ENCODE measurements around the gene ATPAF2. TPM values are rescaled to one million over a fixed set of nuclear protein-coding genes. Genes with fewer than 3 reads are reported as not detected.
"Not testable (repeated sequence)": the region's sequence is repeated elsewhere in the genome, so short reads cannot be mapped to it uniquely, and the experiment has no call there.

The ATPAF2 gene
- total and polyA plus RNA-seq, 2 donors (not counting 3 experiments of a cell fraction or from before 2014, with no cell fraction given) = 23.2 to 35.7 TPM

DNA sequence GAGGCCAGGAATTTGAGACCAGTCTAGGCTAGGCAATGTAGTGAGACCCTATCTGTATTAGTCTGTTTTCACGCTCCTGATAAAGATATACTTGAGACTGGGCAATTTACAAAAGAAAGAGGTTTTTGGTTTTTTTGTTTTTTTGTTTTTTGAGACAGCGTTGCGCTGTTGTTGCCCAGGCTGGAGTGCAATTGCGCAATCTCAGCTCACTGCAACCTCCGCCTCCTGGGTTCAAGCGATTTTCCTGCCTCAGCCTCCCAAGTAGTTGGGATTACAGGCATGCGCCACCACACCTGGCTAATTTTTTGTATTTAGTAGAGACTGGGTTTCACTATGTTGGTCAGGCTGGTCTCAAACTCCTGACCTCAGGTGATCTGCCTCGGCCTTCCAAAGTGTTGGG is 43.1 kb downstream of the ATPAF2 start:
- FAIRE-seq; H3K27ac ChIP-seq (ENCODE audit: insufficient read depth, low read depth, low read length); H4K20me1 ChIP-seq (replicated peaks; ENCODE audit: control insufficient read depth, extremely low read depth, insufficient read depth, low read length); dilution Hi-C loops (cut with MboI; ENCODE audit: extremely low pct_ligation_motif_present, low sequenced_read_pairs); H3K36me3 ChIP-seq (ENCODE audit: control insufficient read depth in 2 of 2, extremely low read depth in 1 of 2, insufficient read depth in 2 of 2, low read length in 2 of 2); POLR2A ChIA-PET; H3K9ac ChIP-seq (replicated peaks; ENCODE audit: extremely low read depth, insufficient read depth, low read length); BruUV-seq (replicated peaks); H3K9me1 ChIP-seq (replicated peaks; ENCODE audit: control insufficient read depth, extremely low read depth, insufficient read depth, low read length); H3K9me3 ChIP-seq (replicated peaks; ENCODE audit: control insufficient read depth, insufficient read depth, low read length); H3K4me1 ChIP-seq (ENCODE audit: control insufficient read depth, extremely low read depth, insufficient read depth, low read length); intact Hi-C loops (cut with micrococcal nuclease); H3K4me3 ChIP-seq (replicated peaks in 1 of 3; ENCODE audit: insufficient read depth in 1 of 3, low read depth in 1 of 3, low read length in 3 of 3); H3K79me2 ChIP-seq (ENCODE audit: control insufficient read depth, insufficient read depth, low read length); DNase-seq (ENCODE audit: low read depth, low spot score); H3K4me2 ChIP-seq (ENCODE audit: insufficient read depth, low read length); H3K27me3 ChIP-seq (ENCODE audit: control insufficient read depth in 2 of 2, insufficient read depth in 2 of 2, low read length in 2 of 2); H2AFZ ChIP-seq (ENCODE audit: low read depth, low read length): not testable (repeated sequence)
- CTCF ChIA-PET = interaction anchor here (0.8 kb wide), 1 partner anchor 61 kb away, joined by 3 read pairs; no protein-coding TSS in a partner anchor

DNA sequence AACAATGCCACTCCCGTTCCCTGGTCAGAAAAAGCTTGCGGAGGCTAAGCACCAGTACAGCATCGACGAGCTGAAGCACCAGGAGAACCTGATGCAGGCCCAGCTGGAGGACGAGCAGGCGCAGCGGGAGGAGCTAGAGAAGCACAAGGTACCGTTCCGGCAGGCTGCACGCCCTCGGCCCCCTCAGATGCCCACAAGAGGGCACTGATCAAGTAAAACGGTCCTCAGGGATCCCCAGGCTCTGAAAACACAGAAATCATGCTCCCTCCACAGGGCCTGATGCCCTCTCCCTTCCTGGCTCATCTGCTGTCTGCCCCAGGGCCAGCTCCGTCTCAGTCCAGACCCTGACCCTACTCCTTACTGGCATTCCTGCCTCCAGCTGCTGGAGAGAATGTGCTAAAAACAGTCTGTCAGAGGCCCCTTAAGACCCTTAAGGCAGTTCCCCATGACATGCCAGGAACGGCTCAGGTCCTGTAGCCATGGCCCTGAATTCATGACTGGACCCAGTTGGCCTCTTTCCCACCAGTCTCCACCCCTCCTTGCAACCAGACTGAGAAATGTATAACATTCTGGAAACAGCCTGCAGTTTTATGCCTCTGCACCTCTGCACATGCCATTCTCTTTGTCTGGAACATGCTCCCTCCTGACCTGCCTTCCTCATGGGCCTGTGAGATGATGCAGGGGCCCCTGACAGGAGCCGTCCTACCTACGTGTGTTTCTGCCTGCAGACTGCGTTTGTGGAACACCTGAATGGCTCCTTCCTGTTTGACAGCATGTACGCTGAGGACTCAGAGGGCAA is 44.5 kb downstream of the ATPAF2 start:
- no peaks in the 10 kb centered on the region for H3K27me3 ChIP-seq (ENCODE audit: control insufficient read depth in 2 of 2, insufficient read depth in 2 of 2, low read length in 2 of 2)
- FAIRE-seq (peak; percentile 18), DNase-seq (ENCODE audit: low read depth, low spot score) (peak; percentile 31)
- TF ChIP-seq, protein P1, sequence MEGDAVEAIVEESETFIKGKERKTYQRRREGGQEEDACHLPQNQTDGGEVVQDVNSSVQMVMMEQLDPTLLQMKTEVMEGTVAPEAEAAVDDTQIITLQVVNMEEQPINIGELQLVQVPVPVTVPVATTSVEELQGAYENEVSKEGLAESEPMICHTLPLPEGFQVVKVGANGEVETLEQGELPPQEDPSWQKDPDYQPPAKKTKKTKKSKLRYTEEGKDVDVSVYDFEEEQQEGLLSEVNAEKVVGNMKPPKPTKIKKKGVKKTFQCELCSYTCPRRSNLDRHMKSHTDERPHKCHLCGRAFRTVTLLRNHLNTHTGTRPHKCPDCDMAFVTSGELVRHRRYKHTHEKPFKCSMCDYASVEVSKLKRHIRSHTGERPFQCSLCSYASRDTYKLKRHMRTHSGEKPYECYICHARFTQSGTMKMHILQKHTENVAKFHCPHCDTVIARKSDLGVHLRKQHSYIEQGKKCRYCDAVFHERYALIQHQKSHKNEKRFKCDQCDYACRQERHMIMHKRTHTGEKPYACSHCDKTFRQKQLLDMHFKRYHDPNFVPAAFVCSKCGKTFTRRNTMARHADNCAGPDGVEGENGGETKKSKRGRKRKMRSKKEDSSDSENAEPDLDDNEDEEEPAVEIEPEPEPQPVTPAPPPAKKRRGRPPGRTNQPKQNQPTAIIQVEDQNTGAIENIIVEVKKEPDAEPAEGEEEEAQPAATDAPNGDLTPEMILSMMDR (IDR thresholded peaks at IDR 0.05; ENCODE audit: extremely low read depth in 1 of 2, insufficient read depth in 1 of 2, low read depth in 1 of 2, low read length in 2 of 2) = peak; percentile 29 to 66
- TF ChIP-seq EZH2 (IDR thresholded peaks at IDR 0.05; ENCODE audit: borderline replicate concordance, low read depth, low read length, severe bottlenecking) = no peak
- TF ChIP-seq JUN (IDR thresholded peaks at IDR 0.05; ENCODE audit: borderline replicate concordance, insufficient read depth, insufficient read length, low read depth) = no peak
- no peak overlapping the region for H3K4me3 ChIP-seq (replicated peaks in 1 of 3; ENCODE audit: insufficient read depth in 1 of 3, low read depth in 1 of 3, low read length in 3 of 3)
- H3K4me1 ChIP-seq (ENCODE audit: control insufficient read depth, extremely low read depth, insufficient read depth, low read length) = no peaks in the 10 kb centered on the region
- no peak overlapping the region for H3K4me2 ChIP-seq (ENCODE audit: insufficient read depth, low read length)
- no peaks in the 10 kb centered on the region for H3K36me3 ChIP-seq (ENCODE audit: control insufficient read depth in 2 of 2, extremely low read depth in 1 of 2, insufficient read depth in 2 of 2, low read length in 2 of 2)
- H3K27ac ChIP-seq (ENCODE audit: insufficient read depth, low read depth, low read length) = no peak overlapping the region
- H3K9ac ChIP-seq (replicated peaks; ENCODE audit: extremely low read depth, insufficient read depth, low read length) = no peak overlapping the region
- no TSS peak for BruUV-seq (replicated peaks)
- intact Hi-C loops (cut with micrococcal nuclease) = loop anchor here (1.0 kb wide), 1 partner anchor 39 kb away; no protein-coding TSS in a partner anchor
- dilution Hi-C loops (cut with MboI; ENCODE audit: extremely low pct_ligation_motif_present, low sequenced_read_pairs) = no loop called here
- CTCF ChIA-PET = interaction anchor here (0.7 to 1.9 kb wide), 5 partner anchors 9 to 41 kb away, joined by 3 to 17 read pairs (median 4); partner anchors contain the start of genes DRC3 and TOM1L2
- no peaks in the 10 kb centered on the region for H3K9me3 ChIP-seq (replicated peaks; ENCODE audit: control insufficient read depth, insufficient read depth, low read length)
- POLR2A ChIA-PET = no interaction called here
- H2AFZ ChIP-seq (ENCODE audit: low read depth, low read length) = peak overlapping the region; percentile 19
- H3K79me2 ChIP-seq (ENCODE audit: control insufficient read depth, insufficient read depth, low read length) = no peaks in the 10 kb centered on the region
- H3K9me1 ChIP-seq (replicated peaks; ENCODE audit: control insufficient read depth, extremely low read depth, insufficient read depth, low read length) = no peaks in the 10 kb centered on the region
- no peaks in the 10 kb centered on the region for H4K20me1 ChIP-seq (replicated peaks; ENCODE audit: control insufficient read depth, extremely low read depth, insufficient read depth, low read length)

Data from endothelial cell of umbilical vein (primary cell).